ENCODE data around the gene CHST11. TPM values are rescaled to one million over a fixed set of nuclear protein-coding genes. Genes with fewer than 3 reads are reported as not detected.
"Not testable (repeated sequence)": the region's sequence is repeated elsewhere in the genome, so short reads cannot be mapped to it uniquely, and the experiment has no call there.

The CHST11 gene
- total RNA-seq, 4 donors from 2014 or later: 5.7 to 15.7 (median 7.1) TPM

GRCh38 chr12:104742551-104743201 is 285.9 kb downstream of the CHST11 start:
- no peak for DNase-seq (ENCODE audit: extremely low spot score)
- no peaks in the 10 kb centered on the region for H3K36me3 ChIP-seq
- no peak overlapping the region for H3K4me3 ChIP-seq
- TF ChIP-seq POLR2A (IDR thresholded peaks at IDR 0.05; ENCODE audit: low read depth): no peak
- TF ChIP-seq, protein P1, sequence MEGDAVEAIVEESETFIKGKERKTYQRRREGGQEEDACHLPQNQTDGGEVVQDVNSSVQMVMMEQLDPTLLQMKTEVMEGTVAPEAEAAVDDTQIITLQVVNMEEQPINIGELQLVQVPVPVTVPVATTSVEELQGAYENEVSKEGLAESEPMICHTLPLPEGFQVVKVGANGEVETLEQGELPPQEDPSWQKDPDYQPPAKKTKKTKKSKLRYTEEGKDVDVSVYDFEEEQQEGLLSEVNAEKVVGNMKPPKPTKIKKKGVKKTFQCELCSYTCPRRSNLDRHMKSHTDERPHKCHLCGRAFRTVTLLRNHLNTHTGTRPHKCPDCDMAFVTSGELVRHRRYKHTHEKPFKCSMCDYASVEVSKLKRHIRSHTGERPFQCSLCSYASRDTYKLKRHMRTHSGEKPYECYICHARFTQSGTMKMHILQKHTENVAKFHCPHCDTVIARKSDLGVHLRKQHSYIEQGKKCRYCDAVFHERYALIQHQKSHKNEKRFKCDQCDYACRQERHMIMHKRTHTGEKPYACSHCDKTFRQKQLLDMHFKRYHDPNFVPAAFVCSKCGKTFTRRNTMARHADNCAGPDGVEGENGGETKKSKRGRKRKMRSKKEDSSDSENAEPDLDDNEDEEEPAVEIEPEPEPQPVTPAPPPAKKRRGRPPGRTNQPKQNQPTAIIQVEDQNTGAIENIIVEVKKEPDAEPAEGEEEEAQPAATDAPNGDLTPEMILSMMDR (IDR thresholded peaks at IDR 0.05): no peak
- TF ChIP-seq EP300 (IDR thresholded peaks at IDR 0.05): no peak
- no peak for TF ChIP-seq POLR2AphosphoS5 (IDR thresholded peaks at IDR 0.05)
- H3K9me3 ChIP-seq: no peaks in the 10 kb centered on the region
- 64% methylated on average over 16 of the region's 16 CpGs for WGBS
- intact Hi-C loops (cut with DNase I): no loop called here
- peaks cover 3 to 12% (median 9%) of the 10 kb centered on the region in 4 donors for H3K4me1 ChIP-seq
- no peaks in the 10 kb centered on the region for H3K27me3 ChIP-seq
- H3K27ac ChIP-seq (replicated peaks in 1 of 4): no peak overlapping the region

DNA sequence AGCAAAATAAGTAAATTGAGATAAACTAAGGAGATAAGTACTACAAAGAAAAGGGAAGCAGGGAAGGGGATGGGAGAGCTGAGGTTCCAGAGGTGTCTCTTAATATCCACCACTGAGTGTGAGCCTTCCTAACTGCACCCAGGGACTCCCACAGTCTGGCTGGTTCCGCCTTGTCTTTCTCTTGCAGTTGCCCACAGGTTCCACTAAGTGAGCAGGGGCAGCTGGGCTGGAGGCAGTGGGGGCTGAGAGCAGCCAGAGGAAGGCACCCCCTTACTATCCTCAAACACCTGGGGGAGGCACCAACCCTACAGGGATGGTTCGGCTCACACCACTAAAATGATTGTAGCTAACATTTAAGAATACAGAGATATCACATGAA is 286.4 kb downstream of the CHST11 start:
- Histone ChIP-seq H3K9me3 (no peaks in the 10 kb centered on the region), H3K27me3 (no peaks in the 10 kb centered on the region), H3K4me3 (no peak overlapping the region), H3K27ac (replicated peaks in 1 of 4) (no peak overlapping the region), H3K4me1 (peaks cover 3 to 15% (median 9%) of the 10 kb centered on the region in 4 donors), H3K36me3 (no peaks in the 10 kb centered on the region)
- TF ChIP-seq POLR2AphosphoS5 (IDR thresholded peaks at IDR 0.05) (no peak), EP300 (IDR thresholded peaks at IDR 0.05) (no peak), POLR2A (IDR thresholded peaks at IDR 0.05; ENCODE audit: low read depth) (no peak)
- TF ChIP-seq, protein P1 (IDR thresholded peaks at IDR 0.05): no peak
- no peak for DNase-seq (ENCODE audit: extremely low spot score)
- WGBS: 100% methylated on average over 2 of the region's 2 CpGs
- intact Hi-C loops (cut with DNase I): no loop called here

GRCh38 chr12:104743753-104744548 is 287.2 kb downstream of the CHST11 start:
- H3K4me3 ChIP-seq; DNase-seq (ENCODE audit: extremely low spot score); H3K36me3 ChIP-seq; H3K27me3 ChIP-seq; H3K27ac ChIP-seq (replicated peaks in 1 of 4); intact Hi-C loops (cut with DNase I); H3K9me3 ChIP-seq: not testable (repeated sequence)
- H3K4me1 ChIP-seq: peaks cover 3 to 23% (median 17%) of the 10 kb centered on the region in 4 donors
- WGBS: 95% methylated on average over 6 of the region's 6 CpGs

DNA sequence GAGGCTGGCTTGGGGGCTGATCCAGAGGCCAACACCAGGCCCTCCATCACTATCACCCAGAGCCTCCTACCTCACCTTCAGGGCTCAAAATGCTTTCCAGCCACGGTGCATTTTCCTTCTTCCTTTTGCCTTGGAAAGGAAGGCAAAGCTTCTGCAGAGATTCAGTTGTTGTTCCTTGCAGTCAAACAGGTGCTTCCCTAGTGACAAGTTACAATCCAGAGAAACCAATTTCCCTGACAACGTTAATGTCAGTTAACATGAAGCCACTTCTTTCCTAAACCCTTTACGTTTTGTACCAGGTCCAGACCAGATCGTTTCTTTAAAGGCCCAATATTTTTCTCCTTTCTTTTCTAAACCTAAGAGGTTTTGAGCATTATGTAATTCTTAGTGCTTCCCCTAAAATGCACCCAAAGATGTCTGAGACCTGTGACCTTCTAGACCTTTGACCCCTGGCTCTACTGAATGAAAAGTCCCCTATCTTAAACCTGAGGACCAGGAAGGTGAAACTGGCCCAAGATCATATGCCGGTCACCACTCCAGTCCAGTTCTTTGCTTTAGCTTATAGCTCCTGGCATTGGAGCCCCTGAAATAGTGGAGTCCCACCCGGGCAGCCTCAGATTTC is 289.8 kb downstream of the CHST11 start:
- WGBS: 75% methylated on average over 5 of the region's 6 CpGs
- H3K4me3 ChIP-seq: no peak overlapping the region

More for the DNA sequence above, 289.8 kb downstream of the CHST11 start:
- Histone ChIP-seq H3K27ac (replicated peaks in 1 of 4) (no peak overlapping the region), H3K27me3 (no peaks in the 10 kb centered on the region), H3K36me3 (no peaks in the 10 kb centered on the region), H3K4me1 (peaks cover 3 to 24% (median 20%) of the 10 kb centered on the region in 4 donors), H3K9me3 (no peaks in the 10 kb centered on the region)
- intact Hi-C loops (cut with DNase I): no loop called here
- TF ChIP-seq, protein P1 (IDR thresholded peaks at IDR 0.05): no peak
- no peak for TF ChIP-seq POLR2A (IDR thresholded peaks at IDR 0.05; ENCODE audit: low read depth)
- no peak for TF ChIP-seq EP300 (IDR thresholded peaks at IDR 0.05)
- TF ChIP-seq POLR2AphosphoS5 (IDR thresholded peaks at IDR 0.05): no peak
- no peak for DNase-seq (ENCODE audit: extremely low spot score)

Measured in esophagus muscularis mucosa (tissue), 4 donors.